GM12892 (cell line): ENCODE data around the gene MTMR6.
A peak's percentile ranks its signal among the peaks of the same experiment; 100 is the strongest.

Experiments
- DNase-seq: peaks from one replicate; pipeline ENCODE4 v3.0.0; 2011; ENCODE audit not compliant: insufficient read length
- FAIRE-seq: peaks from 2 replicates; lab custom pipeline; 2011; peaks lifted over from hg19 to GRCh38; lab: Jason Lieb, UNC
- POLR2A ChIP-seq: IDR thresholded peaks from 2 replicates; pipeline ENCODE4 v1.6.1; 2011; ENCODE audit warnings: low read depth, low read length, control low read depth
- POLR2AphosphoS5 ChIP-seq: IDR thresholded peaks from 2 replicates; pipeline ENCODE4 v1.6.1; 2011; ENCODE audit warnings: low read depth, low read length, control low read depth
- TAF1 ChIP-seq: IDR thresholded peaks from 2 replicates; pipeline ENCODE4 v1.6.1; 2011; ENCODE audit warnings: low read depth, mild to moderate bottlenecking, control low read depth, low read length, borderline replicate concordance

MTMR6 gene

GRCh38 chr13:25300861-25301346 lies 13.6 kb upstream of the MTMR6 start:
- no peak for TF ChIP-seq POLR2A
- TF ChIP-seq POLR2AphosphoS5: no peak
- TF ChIP-seq TAF1: no peak
- peak; percentile 5 for DNase-seq
- FAIRE-seq: no peak

DNA sequence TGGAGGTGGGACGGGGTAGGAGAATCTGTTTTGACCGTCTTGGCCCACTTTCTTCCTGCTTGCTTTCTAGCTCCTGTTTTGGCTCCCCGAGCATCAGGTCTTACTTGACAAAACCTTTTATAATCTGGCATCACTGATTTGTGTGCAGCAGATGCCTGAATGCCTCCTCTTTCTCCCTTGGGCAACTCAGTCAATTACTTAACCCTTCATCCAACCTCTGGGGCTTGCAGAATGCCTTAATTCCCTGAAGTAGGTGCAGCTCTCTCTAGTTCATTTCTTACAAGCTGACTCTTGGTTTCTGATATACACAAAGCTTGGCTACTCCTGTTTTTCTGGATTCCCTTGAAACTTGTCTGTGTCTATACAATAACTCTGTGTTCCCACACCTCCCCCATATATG lies 8.4 kb upstream of the MTMR6 start:
- DNase-seq: no peak
- FAIRE-seq: no peak
- TF ChIP-seq POLR2AphosphoS5: no peak
- no peak for TF ChIP-seq TAF1
- TF ChIP-seq POLR2A: no peak

DNA sequence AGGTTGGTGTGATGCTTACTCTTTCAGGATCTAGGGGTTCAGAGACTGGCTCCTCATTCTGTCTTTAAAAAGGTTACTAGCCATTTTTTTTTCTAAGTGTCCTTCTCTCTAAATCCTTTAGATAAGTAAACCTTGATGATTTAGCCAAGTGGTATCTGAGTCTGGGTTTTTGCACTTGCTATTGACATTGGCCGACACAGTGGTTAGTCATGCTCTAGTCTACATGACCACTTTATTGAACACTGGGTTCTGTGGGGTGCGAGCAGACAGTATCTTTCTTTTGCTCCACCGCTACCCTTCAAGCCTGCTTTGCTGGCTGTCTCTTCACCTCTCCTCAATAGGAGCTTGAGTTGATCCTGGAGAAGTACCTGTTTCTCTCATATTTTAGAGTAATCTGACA lies 7.9 kb upstream of the MTMR6 start:
- DNase-seq: no peak
- TF ChIP-seq TAF1 (no peak), POLR2A (no peak), POLR2AphosphoS5 (no peak)
- no peak for FAIRE-seq

DNA sequence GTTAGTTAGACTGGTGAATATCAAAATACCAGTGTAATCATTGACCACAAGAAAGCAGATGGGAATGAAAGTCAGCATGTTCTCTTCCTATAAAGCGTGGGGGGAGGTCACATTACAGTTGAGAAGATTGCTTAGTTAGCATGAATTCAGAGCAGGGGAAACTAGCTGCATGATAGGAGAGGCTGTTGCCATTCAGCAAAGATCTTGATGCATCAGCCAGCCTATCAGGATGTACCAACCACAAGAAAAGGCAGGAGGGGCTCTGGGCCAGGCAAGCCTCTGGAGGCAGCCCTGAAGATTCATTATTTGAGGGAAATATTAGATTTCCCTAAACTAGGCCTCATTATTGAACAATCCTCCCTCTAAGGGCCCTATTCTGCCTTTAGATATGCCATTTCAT lies 5.0 kb upstream of the MTMR6 start:
- TF ChIP-seq POLR2AphosphoS5 (no peak), TAF1 (no peak), POLR2A (no peak)
- no peak for DNase-seq
- FAIRE-seq: no peak

GRCh38 chr13:25291691-25292090 lies 4.4 kb upstream of the MTMR6 start:
- no peak for DNase-seq
- TF ChIP-seq POLR2AphosphoS5: no peak
- no peak for TF ChIP-seq POLR2A
- no peak for TF ChIP-seq TAF1
- FAIRE-seq: no peak

DNA sequence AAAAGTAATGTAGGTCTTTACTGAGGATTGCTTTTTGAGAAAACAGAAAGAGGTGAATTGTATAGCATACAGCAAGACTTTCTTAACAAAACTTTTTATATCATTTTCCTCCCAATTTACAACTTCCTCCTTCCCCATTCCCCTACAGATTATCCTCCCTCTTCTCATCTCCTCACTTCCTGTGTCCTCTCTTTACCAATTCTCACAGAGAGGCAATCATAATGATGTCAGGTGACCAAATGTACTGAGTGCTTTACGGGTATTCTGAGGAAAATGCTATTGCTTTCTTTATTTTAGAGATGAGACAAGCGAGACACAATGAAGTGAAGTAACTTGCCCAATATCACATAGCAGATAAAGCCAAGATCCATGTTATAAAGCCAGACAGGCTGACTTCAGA lies 1.7 kb upstream of the MTMR6 start:
- TF ChIP-seq TAF1: no peak
- no peak for TF ChIP-seq POLR2AphosphoS5
- no peak for TF ChIP-seq POLR2A
- no peak for FAIRE-seq
- no peak for DNase-seq

GRCh38 chr13:25286308-25286968 lies 850 bp downstream of the MTMR6 start:
- peak; percentile 24 for DNase-seq

GRCh38 chr13:25281935-25282332 lies 5.4 kb downstream of the MTMR6 start:
- no peak for TF ChIP-seq POLR2AphosphoS5
- TF ChIP-seq POLR2A: no peak
- no peak for TF ChIP-seq TAF1
- DNase-seq: no peak
- FAIRE-seq: peak; percentile 46

More at GRCh38 chr13:25286308-25286968, 850 bp downstream of the MTMR6 start:
- no peak for TF ChIP-seq POLR2A
- no peak for TF ChIP-seq TAF1
- 0 out of 2 replicates have a peak, but pooled peaks have one; percentile 13 for TF ChIP-seq POLR2AphosphoS5
- no peak for FAIRE-seq

DNA sequence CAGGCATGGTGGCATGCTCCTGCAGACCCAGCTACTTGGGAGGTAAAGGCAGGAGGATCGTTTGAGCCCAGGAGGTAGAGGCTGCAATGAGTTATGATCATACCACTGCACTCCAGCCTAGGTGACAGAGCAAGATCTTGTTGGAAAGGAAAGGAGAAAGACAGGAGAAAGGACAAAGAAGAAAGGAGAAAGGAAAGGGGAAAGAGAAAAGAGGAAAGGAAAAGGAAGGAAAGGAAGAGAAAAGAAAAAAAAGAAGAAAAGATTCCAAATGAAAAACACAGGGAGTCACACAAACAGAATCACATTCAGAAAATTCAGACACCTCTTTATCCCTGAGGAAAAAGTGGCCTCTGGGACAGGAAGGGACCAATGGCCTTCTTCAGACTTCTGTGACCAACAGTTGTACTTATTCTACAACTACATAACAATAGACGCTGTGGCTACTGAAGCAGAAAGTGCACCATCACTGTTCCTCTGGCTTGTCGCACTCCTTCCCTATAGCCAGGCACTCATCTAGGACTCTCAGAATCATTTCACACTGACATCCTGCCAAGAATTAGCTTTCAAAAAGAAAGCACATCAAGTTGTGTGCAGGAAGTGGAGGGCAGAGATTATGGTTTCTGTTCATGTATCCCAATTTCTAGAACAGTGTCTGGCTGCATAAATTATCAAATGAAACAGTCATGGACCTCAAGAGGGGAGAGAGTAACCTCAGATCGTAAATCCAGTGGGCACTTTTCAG lies 5.9 kb downstream of the MTMR6 start:
- TF ChIP-seq TAF1 (no peak), POLR2AphosphoS5 (no peak), POLR2A (no peak)
- DNase-seq (peak; percentile 13), FAIRE-seq (no peak)

DNA sequence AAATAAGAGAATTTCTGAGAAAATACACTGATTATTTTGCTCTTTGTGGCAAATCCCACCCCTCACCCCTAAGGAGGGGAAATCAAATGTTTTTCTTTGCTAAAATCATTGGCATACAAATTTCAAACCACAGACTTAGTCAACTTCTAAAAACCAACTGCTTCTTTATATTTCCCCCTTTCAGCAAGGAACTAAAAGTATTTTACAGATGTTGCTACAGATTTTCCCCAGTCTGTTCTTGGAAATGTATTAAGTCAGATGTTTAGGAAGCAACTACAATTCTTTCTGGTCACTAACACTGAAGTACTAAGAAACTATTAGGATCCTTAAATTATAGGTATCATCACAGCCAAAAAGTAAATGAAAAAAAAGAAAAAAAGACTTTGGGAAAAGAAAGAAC lies 6.9 kb downstream of the MTMR6 start:
- FAIRE-seq (no peak), DNase-seq (no peak)
- no peak for TF ChIP-seq POLR2AphosphoS5
- no peak for TF ChIP-seq POLR2A
- no peak for TF ChIP-seq TAF1

DNA sequence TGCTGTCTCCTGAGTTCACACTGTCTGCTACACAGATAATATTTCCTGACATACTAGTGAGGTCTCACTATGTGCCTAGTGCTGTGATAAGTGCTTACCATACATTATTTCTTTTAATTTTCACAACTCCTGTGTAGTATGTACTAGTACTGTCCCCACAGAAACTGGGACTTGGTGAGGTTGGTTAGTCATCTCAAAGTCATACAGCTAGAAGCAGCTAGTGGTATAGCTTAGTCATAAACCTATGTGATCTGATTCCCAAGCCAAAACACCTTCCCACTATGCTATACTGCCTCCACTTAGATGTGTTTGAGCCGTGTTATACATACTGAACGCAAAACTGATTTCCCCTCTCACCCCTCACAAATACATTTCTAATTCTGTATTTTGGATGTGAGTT lies 10.5 kb downstream of the MTMR6 start:
- DNase-seq (no peak), FAIRE-seq (peak; percentile 48)
- TF ChIP-seq TAF1: no peak
- TF ChIP-seq POLR2AphosphoS5: no peak; the same call in 1 of the 2 replicates
- no peak for TF ChIP-seq POLR2A

DNA sequence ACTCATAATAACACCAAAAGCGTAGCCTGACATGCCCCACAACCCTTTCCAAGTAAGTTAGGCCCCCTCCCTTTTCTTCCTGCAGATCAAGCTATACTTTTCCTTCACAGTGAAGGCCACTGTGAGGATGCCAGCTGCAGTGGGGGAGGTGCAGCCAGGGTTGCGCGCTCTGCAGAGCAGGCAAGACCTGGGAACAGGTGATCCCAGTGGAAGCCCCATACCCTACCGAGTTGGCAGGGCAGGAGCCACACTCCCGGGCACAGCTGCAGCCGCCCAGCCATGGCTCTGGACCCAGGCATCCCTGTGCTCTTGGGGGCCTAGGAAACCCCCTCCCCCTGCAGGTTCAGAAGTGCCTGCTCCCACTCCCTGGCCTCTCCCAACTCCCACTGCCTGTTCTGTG lies 18.7 kb downstream of the MTMR6 start:
- FAIRE-seq (no peak), DNase-seq (no peak)
- TF ChIP-seq POLR2AphosphoS5: no peak
- no peak for TF ChIP-seq POLR2A
- TF ChIP-seq TAF1: no peak
